K562 (cell line): Measurements from ENCODE around the gene GZMM. TPM values are rescaled to one million over a fixed set of nuclear protein-coding genes. Genes with fewer than 3 reads are reported as not detected.

Source experiments
- GTF2A2 ChIP-seq: IDR thresholded peaks from 2 replicates; pipeline ENCODE4 v1.6.1; 2016; ENCODE audit warnings: mild to moderate bottlenecking, missing genetic modification characterization, missing compliant biosample characterization
- KDM5B ChIP-seq: fragments of 200-600 bp; sonication (generic); IDR thresholded peaks from 2 replicates; pipeline ENCODE4 v1.6.1; 2012; ENCODE audit warnings: low read depth, mild to moderate bottlenecking, moderate library complexity, low read length, control low read depth, inconsistent platforms; ENCODE audit not compliant: insufficient replicate concordance
- NONO ChIP-seq, 2 experiments: fragments of 200-400 bp in 1 of 2; fragments of 450-650 bp in 1 of 2; formaldehyde crosslinking in 1 of 2; IDR thresholded peaks; 2 replicates each; pipeline ENCODE4 v1.6.1; 2017; ENCODE audit warnings: low read depth in 2 of 2, mild to moderate bottlenecking in 2 of 2, moderate library complexity in 2 of 2, low read length in 1 of 2
- PCBP1 ChIP-seq: fragments of 200-400 bp; formaldehyde crosslinking; IDR thresholded peaks from 2 replicates; pipeline ENCODE4 v1.6.1; 2018; ENCODE audit warnings: mild to moderate bottlenecking, low read depth, low read length; ENCODE audit not compliant: poor library complexity, severe bottlenecking
- YY1 ChIP-seq, 3 experiments: IDR thresholded peaks; 2 replicates each; pipeline ENCODE4 v1.6.1; 2011; ENCODE audit warnings: low read length in 2 of 3, mild to moderate bottlenecking in 2 of 3, moderate library complexity in 2 of 3, borderline replicate concordance in 1 of 3, control low read depth in 1 of 3, low read depth in 1 of 3; ENCODE audit not compliant: insufficient read depth in 3 of 3, insufficient replicate concordance in 2 of 3, control insufficient read depth in 1 of 3, insufficient read length in 1 of 3; ENCODE audit errors: extremely low read depth in 1 of 3
- polyA plus RNA-seq, 8 experiments: library from polyadenylated mRNA; depleted of rRNA in 4 of 8; stranded (reverse) in 5 of 8; unstranded in 3 of 8; fragments of >200 nt; fragmentation: Nextera tagmentation in 2 of 8; fragmentation: Illumina TruSeq in 1 of 8; extraction: Ambion mirVana in 2 of 8; extraction: Trizol in 1 of 8; gene quantifications; 2 replicates each; pipeline versions ENCODE4 v1.2.1 to v1.2.3, GENCODE V29; 2011 to 2014; ENCODE audit warnings: inconsistent platforms in 1 of 8, missing spikeins in 1 of 8
- total RNA-seq, 7 experiments: library from RNA; depleted of rRNA in 6 of 7; stranded (reverse); fragments of >200 nt in 6 of 7; fragmentation: Illumina TruSeq in 2 of 7; extraction: Trizol in 2 of 7; gene quantifications; 2 replicates each; pipeline versions ENCODE4 v1.2.1 to v1.2.3, GENCODE V29; 2011 to 2021; ENCODE audit warnings: low replicate concordance in 1 of 7
- TF ChIP-seq, protein P1 (sequence below): sonication (generic); formaldehyde crosslinking; IDR thresholded peaks from 2 replicates; pipeline ENCODE4 v1.8.1; 2023; ENCODE audit warnings: mild to moderate bottlenecking, missing genetic modification reagents
- TF ChIP-seq, protein P2 (sequence below), 2 experiments: fragments of 450-650 bp; formaldehyde crosslinking in 1 of 2; IDR thresholded peaks; 2 replicates each; pipeline versions ENCODE4 v1.4.0 to v1.6.1; 2014 to 2020; ENCODE audit warnings: mild to moderate bottlenecking in 2 of 2, borderline replicate concordance in 1 of 2, low read depth in 1 of 2
- TF ChIP-seq, protein P3 (sequence below): fragments of 250-450 bp; sonication (Bioruptor Pico); IDR thresholded peaks from 2 replicates; pipeline ENCODE4 v1.9.0; 2021; ENCODE audit warnings: mild to moderate bottlenecking, inconsistent platforms
- TF ChIP-seq, protein P4 (sequence below): fragments of 450-650 bp; IDR thresholded peaks from 2 replicates; pipeline ENCODE4 v1.6.1; 2016; ENCODE audit warnings: borderline replicate concordance

GZMM gene
- total and polyA plus RNA-seq, 9 of the 15 experiments (the other 6 are each of a cell fraction or from before 2014, with no cell fraction given): 0.08 to 2.6 (median 0.70) TPM; not detected in 2

DNA sequence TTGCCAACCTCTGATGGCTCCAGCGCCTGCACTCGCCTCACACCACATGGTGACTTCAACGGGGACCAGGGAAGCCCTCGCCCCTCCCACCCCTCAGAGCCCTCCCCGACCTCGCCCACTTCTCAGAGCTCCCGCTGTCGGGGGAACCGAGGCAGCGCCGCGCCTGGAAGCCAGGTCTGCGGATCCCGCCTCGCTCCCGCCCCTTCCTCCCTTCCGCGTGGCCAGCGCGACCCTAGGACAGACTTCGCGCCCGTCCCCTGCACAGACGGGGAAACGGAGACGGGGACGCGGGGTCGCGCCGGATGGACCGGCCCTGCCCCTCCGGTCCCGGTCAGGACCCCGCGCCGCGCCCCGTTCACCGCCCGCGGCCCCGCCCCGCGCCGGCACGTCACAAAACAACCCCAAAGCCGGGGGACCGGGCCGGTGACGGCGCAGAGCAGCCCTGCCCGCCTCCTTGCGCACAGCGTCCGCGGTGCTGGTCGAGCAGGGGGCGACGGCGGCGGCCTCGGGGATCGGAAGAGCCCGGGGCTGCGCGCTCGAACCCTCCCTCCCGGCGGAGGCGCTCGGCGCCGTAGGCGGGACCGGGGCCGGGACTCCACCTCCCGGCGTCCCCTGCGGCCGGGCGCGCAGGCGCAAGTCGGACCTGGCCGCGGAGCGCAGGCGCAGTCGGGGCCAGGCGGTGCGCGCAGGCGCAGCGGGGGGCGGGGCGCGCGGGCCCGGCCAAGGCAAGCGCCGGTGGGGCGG is 12.7 kb upstream of the GZMM start (continued):
- TF ChIP-seq, protein P1, sequence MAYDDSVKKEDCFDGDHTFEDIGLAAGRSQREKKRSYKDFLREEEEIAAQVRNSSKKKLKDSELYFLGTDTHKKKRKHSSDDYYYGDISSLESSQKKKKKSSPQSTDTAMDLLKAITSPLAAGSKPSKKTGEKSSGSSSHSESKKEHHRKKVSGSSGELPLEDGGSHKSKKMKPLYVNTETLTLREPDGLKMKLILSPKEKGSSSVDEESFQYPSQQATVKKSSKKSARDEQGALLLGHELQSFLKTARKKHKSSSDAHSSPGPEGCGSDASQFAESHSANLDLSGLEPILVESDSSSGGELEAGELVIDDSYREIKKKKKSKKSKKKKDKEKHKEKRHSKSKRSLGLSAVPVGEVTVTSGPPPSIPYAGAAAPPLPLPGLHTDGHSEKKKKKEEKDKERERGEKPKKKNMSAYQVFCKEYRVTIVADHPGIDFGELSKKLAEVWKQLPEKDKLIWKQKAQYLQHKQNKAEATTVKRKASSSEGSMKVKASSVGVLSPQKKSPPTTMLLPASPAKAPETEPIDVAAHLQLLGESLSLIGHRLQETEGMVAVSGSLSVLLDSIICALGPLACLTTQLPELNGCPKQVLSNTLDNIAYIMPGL (CRISPR knock-in tag): peak; percentile 4; the same call in 1 of the 2 replicates
- TF ChIP-seq NONO (IDR thresholded peaks at IDR 0.05; ENCODE audit: low read depth in 2 of 2, low read length in 1 of 2) (peak; percentile 52 to 60; a peak in 3 of 4 replicates), GTF2A2 (no peak), YY1 (IDR thresholded peaks at IDR 0.05; ENCODE audit: borderline replicate concordance in 1 of 3, control insufficient read depth in 1 of 3, extremely low read depth in 1 of 3, insufficient read depth in 3 of 3, insufficient read length in 1 of 3, insufficient replicate concordance in 2 of 3, low read depth in 1 of 3, low read length in 2 of 3) (peak in 1 of 3 experiments; percentile 28), KDM5B (peak; percentile 51), PCBP1 (peak; percentile 34)
- TF ChIP-seq, protein P2, sequence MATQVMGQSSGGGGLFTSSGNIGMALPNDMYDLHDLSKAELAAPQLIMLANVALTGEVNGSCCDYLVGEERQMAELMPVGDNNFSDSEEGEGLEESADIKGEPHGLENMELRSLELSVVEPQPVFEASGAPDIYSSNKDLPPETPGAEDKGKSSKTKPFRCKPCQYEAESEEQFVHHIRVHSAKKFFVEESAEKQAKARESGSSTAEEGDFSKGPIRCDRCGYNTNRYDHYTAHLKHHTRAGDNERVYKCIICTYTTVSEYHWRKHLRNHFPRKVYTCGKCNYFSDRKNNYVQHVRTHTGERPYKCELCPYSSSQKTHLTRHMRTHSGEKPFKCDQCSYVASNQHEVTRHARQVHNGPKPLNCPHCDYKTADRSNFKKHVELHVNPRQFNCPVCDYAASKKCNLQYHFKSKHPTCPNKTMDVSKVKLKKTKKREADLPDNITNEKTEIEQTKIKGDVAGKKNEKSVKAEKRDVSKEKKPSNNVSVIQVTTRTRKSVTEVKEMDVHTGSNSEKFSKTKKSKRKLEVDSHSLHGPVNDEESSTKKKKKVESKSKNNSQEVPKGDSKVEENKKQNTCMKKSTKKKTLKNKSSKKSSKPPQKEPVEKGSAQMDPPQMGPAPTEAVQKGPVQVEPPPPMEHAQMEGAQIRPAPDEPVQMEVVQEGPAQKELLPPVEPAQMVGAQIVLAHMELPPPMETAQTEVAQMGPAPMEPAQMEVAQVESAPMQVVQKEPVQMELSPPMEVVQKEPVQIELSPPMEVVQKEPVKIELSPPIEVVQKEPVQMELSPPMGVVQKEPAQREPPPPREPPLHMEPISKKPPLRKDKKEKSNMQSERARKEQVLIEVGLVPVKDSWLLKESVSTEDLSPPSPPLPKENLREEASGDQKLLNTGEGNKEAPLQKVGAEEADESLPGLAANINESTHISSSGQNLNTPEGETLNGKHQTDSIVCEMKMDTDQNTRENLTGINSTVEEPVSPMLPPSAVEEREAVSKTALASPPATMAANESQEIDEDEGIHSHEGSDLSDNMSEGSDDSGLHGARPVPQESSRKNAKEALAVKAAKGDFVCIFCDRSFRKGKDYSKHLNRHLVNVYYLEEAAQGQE (IDR thresholded peaks at IDR 0.05; ENCODE audit: borderline replicate concordance): 0 out of 2 replicates have a peak, but pooled peaks have one; percentile 7
- TF ChIP-seq, protein P2 (CRISPR knock-in tag; IDR thresholded peaks at IDR 0.05; ENCODE audit: low read depth): 0 out of 2 replicates have a peak, but pooled peaks have one; percentile 74
- TF ChIP-seq, protein P3, sequence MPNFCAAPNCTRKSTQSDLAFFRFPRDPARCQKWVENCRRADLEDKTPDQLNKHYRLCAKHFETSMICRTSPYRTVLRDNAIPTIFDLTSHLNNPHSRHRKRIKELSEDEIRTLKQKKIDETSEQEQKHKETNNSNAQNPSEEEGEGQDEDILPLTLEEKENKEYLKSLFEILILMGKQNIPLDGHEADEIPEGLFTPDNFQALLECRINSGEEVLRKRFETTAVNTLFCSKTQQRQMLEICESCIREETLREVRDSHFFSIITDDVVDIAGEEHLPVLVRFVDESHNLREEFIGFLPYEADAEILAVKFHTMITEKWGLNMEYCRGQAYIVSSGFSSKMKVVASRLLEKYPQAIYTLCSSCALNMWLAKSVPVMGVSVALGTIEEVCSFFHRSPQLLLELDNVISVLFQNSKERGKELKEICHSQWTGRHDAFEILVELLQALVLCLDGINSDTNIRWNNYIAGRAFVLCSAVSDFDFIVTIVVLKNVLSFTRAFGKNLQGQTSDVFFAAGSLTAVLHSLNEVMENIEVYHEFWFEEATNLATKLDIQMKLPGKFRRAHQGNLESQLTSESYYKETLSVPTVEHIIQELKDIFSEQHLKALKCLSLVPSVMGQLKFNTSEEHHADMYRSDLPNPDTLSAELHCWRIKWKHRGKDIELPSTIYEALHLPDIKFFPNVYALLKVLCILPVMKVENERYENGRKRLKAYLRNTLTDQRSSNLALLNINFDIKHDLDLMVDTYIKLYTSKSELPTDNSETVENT: no peak
- TF ChIP-seq, protein P4, sequence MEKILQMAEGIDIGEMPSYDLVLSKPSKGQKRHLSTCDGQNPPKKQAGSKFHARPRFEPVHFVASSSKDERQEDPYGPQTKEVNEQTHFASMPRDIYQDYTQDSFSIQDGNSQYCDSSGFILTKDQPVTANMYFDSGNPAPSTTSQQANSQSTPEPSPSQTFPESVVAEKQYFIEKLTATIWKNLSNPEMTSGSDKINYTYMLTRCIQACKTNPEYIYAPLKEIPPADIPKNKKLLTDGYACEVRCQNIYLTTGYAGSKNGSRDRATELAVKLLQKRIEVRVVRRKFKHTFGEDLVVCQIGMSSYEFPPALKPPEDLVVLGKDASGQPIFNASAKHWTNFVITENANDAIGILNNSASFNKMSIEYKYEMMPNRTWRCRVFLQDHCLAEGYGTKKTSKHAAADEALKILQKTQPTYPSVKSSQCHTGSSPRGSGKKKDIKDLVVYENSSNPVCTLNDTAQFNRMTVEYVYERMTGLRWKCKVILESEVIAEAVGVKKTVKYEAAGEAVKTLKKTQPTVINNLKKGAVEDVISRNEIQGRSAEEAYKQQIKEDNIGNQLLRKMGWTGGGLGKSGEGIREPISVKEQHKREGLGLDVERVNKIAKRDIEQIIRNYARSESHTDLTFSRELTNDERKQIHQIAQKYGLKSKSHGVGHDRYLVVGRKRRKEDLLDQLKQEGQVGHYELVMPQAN: peak; percentile 40; the same call in 1 of the 2 replicates
